HEK293 (cell line): Measurements from ENCODE around the gene FHAD1.

ENCODE experiments used
- CTCF ChIA-PET: fragments of 350-600 bp; formaldehyde crosslinking; extraction: SDS; loops from one replicate; lab custom pipeline; 2021; ENCODE audit warnings: antibody characterized with exemption; lab: Yijun Ruan, JAX
- POLR2A ChIA-PET: fragments of 300-600 bp; formaldehyde crosslinking; extraction: SDS; loops from one replicate; lab custom pipeline; 2020; ENCODE audit warnings: antibody characterized with exemption, inconsistent platforms; lab: Yijun Ruan, JAX
- H3K27ac ChIP-seq: fragments of 200-500 bp; sonication (Bioruptor generic); 2 replicates; pipeline ENCODE4 v1.5.1; 2014; ENCODE audit warnings: low read depth, low read length, control low read depth, inconsistent platforms; ENCODE audit errors: extremely low read depth
- H3K36me3 ChIP-seq, 2 experiments: fragments of 200-500 bp in 1 of 2; sonication (Bioruptor generic) in 1 of 2; 1 replicate in 1 of 2; 2 replicates in 1 of 2; pipeline ENCODE4 v1.5.1; 2014 to 2017; ENCODE audit warnings: inconsistent platforms in 2 of 2, low read length in 2 of 2; ENCODE audit not compliant: control insufficient read depth in 2 of 2, insufficient read depth in 1 of 2
- H3K4me1 ChIP-seq: fragments of 200-500 bp; sonication (Bioruptor generic); 2 replicates; pipeline ENCODE4 v1.5.1; 2014; ENCODE audit warnings: mild to moderate bottlenecking, low read length, inconsistent platforms; ENCODE audit not compliant: control insufficient read depth, insufficient read depth
- H3K4me3 ChIP-seq: 2 replicates; pipeline ENCODE4 v1.5.1; 2011; ENCODE audit warnings: low read depth, mild to moderate bottlenecking, control low read depth, low read length, moderate library complexity
- H3K9me3 ChIP-seq: fragments of 200-500 bp; sonication (Bioruptor generic); 2 replicates; pipeline ENCODE4 v1.5.1; 2014; ENCODE audit warnings: low read depth, low read length, inconsistent platforms; ENCODE audit not compliant: control insufficient read depth, insufficient read depth
- GLI2 ChIP-seq: fragments of 450-650 bp; formaldehyde crosslinking; IDR thresholded peaks from 2 replicates; pipeline ENCODE4; 2017; ENCODE audit warnings: missing biosample characterization, missing genetic modification characterization, low read depth, borderline replicate concordance
- KLF8 ChIP-seq: fragments of 450-650 bp; formaldehyde crosslinking; IDR thresholded peaks from 2 replicates; pipeline ENCODE4 v1.5.1; 2016; ENCODE audit warnings: missing biosample characterization, missing genetic modification characterization
- MZF1 ChIP-seq: fragments of 450-650 bp; formaldehyde crosslinking; IDR thresholded peaks from 2 replicates; pipeline ENCODE4 v1.5.1; 2017; ENCODE audit warnings: missing biosample characterization, missing genetic modification characterization, borderline replicate concordance
- RBAK ChIP-seq: fragments of 450-650 bp; formaldehyde crosslinking; IDR thresholded peaks from 2 replicates; pipeline ENCODE4 v1.5.1; 2016; ENCODE audit warnings: missing biosample characterization, missing genetic modification characterization
- SP7 ChIP-seq: fragments of 450-650 bp; formaldehyde crosslinking; IDR thresholded peaks from 2 replicates; pipeline ENCODE4 v1.5.1; 2016; ENCODE audit warnings: missing biosample characterization, missing genetic modification characterization
- WT1 ChIP-seq: fragments of 450-650 bp; formaldehyde crosslinking; IDR thresholded peaks from 2 replicates; pipeline ENCODE4 v1.5.1; 2016; ENCODE audit warnings: missing biosample characterization, missing genetic modification characterization
- ZBTB17 ChIP-seq: fragments of 450-650 bp; formaldehyde crosslinking; IDR thresholded peaks from 2 replicates; pipeline ENCODE4 v1.5.1; 2016; ENCODE audit warnings: missing biosample characterization, missing genetic modification characterization
- ZBTB8A ChIP-seq: fragments of 450-650 bp; formaldehyde crosslinking; IDR thresholded peaks from 2 replicates; pipeline ENCODE4 v1.5.1; 2016; ENCODE audit warnings: missing biosample characterization, missing genetic modification characterization
- ZFP3 ChIP-seq: fragments of 450-650 bp; formaldehyde crosslinking; IDR thresholded peaks from 2 replicates; pipeline ENCODE4 v1.5.1; 2016; ENCODE audit warnings: low read depth, missing biosample characterization, missing genetic modification characterization
- ZNF138 ChIP-seq: fragments of 450-650 bp; formaldehyde crosslinking; IDR thresholded peaks from 2 replicates; pipeline ENCODE4 v1.5.1; 2016; ENCODE audit warnings: missing biosample characterization, missing genetic modification characterization, borderline replicate concordance
- ZNF157 ChIP-seq: fragments of 450-650 bp; formaldehyde crosslinking; IDR thresholded peaks from 2 replicates; pipeline ENCODE4 v1.5.1; 2016; ENCODE audit warnings: missing biosample characterization, missing genetic modification characterization
- ZNF239 ChIP-seq: fragments of 450-650 bp; formaldehyde crosslinking; IDR thresholded peaks from 2 replicates; pipeline ENCODE4 v1.5.1; 2016; ENCODE audit warnings: missing biosample characterization, missing genetic modification characterization
- ZNF248 ChIP-seq: fragments of 450-650 bp; formaldehyde crosslinking; IDR thresholded peaks from 2 replicates; pipeline ENCODE4 v1.5.1; 2017; ENCODE audit warnings: missing biosample characterization, missing genetic modification characterization
- ZNF521 ChIP-seq: fragments of 450-650 bp; formaldehyde crosslinking; IDR thresholded peaks from 2 replicates; pipeline ENCODE4 v1.5.1; 2017; ENCODE audit warnings: missing biosample characterization, mild to moderate bottlenecking, missing genetic modification characterization
- ZNF596 ChIP-seq: fragments of 450-650 bp; IDR thresholded peaks from 2 replicates; pipeline ENCODE4 v1.5.0; 2018; ENCODE audit warnings: missing biosample characterization, mild to moderate bottlenecking, missing genetic modification characterization, moderate library complexity
- ZNF660 ChIP-seq: fragments of 450-650 bp; IDR thresholded peaks from 2 replicates; pipeline ENCODE4 v1.5.1; 2018; ENCODE audit warnings: missing biosample characterization, mild to moderate bottlenecking, missing genetic modification characterization
- ZNF677 ChIP-seq: fragments of 450-650 bp; IDR thresholded peaks from 2 replicates; pipeline ENCODE4 v1.5.0; 2018; ENCODE audit warnings: missing biosample characterization, mild to moderate bottlenecking, missing genetic modification characterization, moderate library complexity
- ZNF76 ChIP-seq: fragments of 450-650 bp; formaldehyde crosslinking; IDR thresholded peaks from 2 replicates; pipeline ENCODE4; 2016; ENCODE audit warnings: low read depth, missing biosample characterization, missing genetic modification characterization, borderline replicate concordance
- ZNF768 ChIP-seq: fragments of 450-650 bp; formaldehyde crosslinking; IDR thresholded peaks from 2 replicates; pipeline ENCODE4 v1.5.1; 2018; ENCODE audit warnings: missing biosample characterization, mild to moderate bottlenecking, missing genetic modification characterization
- TF ChIP-seq, protein P1 (sequence below): fragments of 450-650 bp; formaldehyde crosslinking; IDR thresholded peaks from 2 replicates; pipeline ENCODE4 v1.5.1; 2017; ENCODE audit warnings: missing biosample characterization, missing genetic modification characterization
- TF ChIP-seq, protein P2 (sequence below): fragments of 450-650 bp; formaldehyde crosslinking; IDR thresholded peaks from 2 replicates; pipeline ENCODE4 v1.5.1; 2017; ENCODE audit warnings: missing biosample characterization, missing genetic modification characterization
- TF ChIP-seq, protein P3 (sequence below): fragments of 450-650 bp; formaldehyde crosslinking; IDR thresholded peaks from 2 replicates; pipeline ENCODE4 v1.5.1; 2016; ENCODE audit warnings: missing biosample characterization, missing genetic modification characterization
- TF ChIP-seq, protein P4 (sequence below): fragments of 450-650 bp; formaldehyde crosslinking; IDR thresholded peaks from 2 replicates; pipeline ENCODE4 v1.5.1; 2016; ENCODE audit warnings: missing biosample characterization, missing genetic modification characterization

FHAD1 gene

DNA sequence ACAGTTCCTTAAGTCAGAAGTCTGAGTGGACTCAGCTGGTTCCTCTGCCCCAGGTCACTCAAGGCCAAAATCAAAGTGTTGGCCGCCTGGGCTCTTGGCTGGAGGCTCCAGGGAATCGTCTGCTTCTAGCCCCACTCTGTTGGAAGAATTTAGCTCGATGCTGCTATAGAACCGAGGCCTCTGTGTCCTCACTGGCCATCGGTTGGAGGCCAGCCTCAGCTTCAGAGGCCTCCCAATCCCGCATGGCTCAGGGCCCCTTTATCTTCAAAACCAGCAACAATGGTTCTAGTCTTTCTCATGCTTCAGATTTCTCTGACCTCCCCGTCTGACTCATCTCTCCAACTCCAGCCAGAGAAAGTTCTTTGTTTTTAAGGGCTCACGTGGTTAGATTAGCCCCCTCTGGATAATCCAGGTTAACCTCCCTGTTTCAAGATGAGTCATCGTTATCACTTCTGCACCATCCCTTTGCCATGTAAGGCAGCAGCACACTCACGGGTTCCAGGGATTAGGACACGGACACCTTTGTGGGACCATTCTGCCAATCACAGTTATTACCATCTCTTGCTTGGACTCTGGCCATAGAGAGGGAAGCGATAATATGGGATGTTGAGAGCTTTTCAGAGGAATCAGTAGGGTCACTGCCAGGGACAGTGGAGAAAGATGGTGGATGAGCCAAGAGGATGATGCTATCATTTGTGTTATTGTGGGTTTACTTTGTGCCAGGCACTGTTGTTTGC lies 13.6 kb downstream of the FHAD1 start (continued):
- TF ChIP-seq, protein P1, sequence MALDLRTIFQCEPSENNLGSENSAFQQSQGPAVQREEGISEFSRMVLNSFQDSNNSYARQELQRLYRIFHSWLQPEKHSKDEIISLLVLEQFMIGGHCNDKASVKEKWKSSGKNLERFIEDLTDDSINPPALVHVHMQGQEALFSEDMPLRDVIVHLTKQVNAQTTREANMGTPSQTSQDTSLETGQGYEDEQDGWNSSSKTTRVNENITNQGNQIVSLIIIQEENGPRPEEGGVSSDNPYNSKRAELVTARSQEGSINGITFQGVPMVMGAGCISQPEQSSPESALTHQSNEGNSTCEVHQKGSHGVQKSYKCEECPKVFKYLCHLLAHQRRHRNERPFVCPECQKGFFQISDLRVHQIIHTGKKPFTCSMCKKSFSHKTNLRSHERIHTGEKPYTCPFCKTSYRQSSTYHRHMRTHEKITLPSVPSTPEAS: no peak
- TF ChIP-seq ZNF660 (tag by site-specific recombination) (peak; percentile 49; the same call in 1 of the 2 replicates), ZNF239 (tag by site-specific recombination) (no peak), WT1 (tag by site-specific recombination) (peak; percentile 82), ZNF677 (tag by site-specific recombination) (no peak)

DNA sequence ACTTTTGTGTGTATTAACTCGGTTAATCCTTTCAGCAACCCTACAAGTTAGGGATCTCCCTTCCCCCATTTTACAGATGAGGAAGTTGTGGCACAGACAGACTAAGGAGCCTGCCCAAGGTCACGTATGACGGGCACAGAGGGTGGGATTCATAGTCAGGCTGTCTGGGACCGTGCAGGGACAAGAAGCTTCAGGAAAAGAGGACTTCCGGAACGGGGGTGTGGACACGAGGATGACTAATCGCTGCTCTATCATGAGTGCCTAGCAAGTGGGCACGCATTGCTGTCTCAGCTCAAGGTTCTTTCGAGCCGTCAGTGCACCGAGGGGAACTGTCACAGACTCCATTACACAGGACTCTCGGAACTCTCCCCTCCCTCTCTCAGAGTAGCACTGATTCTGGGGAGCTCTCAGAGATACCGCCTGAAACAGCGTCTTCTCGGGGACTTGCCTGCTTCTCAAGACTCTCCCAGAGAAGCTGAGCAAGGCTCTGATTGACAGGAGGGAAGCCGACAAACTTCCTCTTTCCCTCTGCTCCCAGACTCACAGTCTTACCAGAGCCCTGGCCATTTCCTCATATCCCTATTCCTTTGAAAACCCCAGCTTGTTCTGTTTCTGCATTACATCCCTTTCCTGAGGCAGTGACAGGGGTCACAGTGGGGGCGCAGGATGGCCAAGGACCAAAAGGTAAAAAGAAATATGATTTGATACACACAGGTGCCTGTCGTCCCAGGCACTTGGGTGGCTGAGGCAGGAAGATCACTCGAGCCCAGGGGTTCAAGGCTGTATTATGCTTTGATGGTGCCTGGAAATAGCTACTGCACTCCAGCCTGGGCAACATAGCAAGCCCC lies 14.4 kb downstream of the FHAD1 start:
- ChIA-PET CTCF (interaction anchor here (1.5 to 2.4 kb wide), 3 partner anchors 11 to 109 kb away, joined by 3 to 14 read pairs (median 5); no protein-coding TSS in a partner anchor), POLR2A (no interaction called here)
- no peak overlapping the region for H3K27ac ChIP-seq

DNA sequence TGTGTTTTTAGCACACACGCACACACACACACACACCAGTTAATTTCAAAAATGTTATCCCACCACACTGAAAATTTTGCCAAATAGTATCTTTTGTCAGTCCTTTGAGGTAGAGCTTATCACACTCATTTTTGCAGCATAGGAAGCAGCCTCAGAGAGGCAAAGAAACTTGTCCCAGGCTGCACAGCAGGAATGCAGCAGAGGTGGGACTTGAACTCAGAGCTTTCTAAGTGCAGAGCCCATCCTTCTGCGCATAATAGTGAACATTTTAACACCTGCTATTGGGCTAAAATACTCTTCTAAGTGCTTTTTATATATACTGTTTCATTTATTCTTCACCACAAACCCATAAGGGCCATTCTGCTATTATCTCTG lies 15.0 kb downstream of the FHAD1 start:
- Histone ChIP-seq H3K36me3 (no peaks in the 10 kb centered on the region), H3K4me3 (no peak overlapping the region), H3K4me1 (no peaks in the 10 kb centered on the region), H3K9me3 (no peaks in the 10 kb centered on the region; the same call in 1 of the 2 replicates), H3K27ac (no peak overlapping the region)
- POLR2A ChIA-PET: no interaction called here
- CTCF ChIA-PET: interaction anchor here (0.7 to 2.4 kb wide), 3 partner anchors 10 to 109 kb away, joined by 3 to 14 read pairs (median 5); no protein-coding TSS in a partner anchor
- TF ChIP-seq ZNF248 (tag by site-specific recombination) (no peak), ZFP3 (tag by site-specific recombination) (no peak), RBAK (tag by site-specific recombination) (no peak), ZNF768 (tag by site-specific recombination) (peak; percentile 62; the same call in 1 of the 2 replicates)

More for the DNA sequence above, 14.4 kb downstream of the FHAD1 start:
- Histone ChIP-seq H3K9me3 (no peaks in the 10 kb centered on the region; the same call in 1 of the 2 replicates), H3K4me1 (no peaks in the 10 kb centered on the region), H3K36me3 (no peaks in the 10 kb centered on the region), H3K4me3 (no peak overlapping the region)
- TF ChIP-seq GLI2 (tag by site-specific recombination) (no peak), SP7 (tag by site-specific recombination) (no peak), ZNF157 (tag by site-specific recombination) (no peak), ZBTB17 (tag by site-specific recombination) (peak; percentile 50), ZBTB8A (tag by site-specific recombination) (no peak), ZNF521 (no peak)
- TF ChIP-seq, protein P2, sequence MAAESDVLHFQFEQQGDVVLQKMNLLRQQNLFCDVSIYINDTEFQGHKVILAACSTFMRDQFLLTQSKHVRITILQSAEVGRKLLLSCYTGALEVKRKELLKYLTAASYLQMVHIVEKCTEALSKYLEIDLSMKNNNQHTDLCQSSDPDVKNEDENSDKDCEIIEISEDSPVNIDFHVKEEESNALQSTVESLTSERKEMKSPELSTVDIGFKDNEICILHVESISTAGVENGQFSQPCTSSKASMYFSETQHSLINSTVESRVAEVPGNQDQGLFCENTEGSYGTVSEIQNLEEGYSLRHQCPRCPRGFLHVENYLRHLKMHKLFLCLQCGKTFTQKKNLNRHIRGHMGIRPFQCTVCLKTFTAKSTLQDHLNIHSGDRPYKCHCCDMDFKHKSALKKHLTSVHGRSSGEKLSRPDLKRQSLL: peak; percentile 32; the same call in 1 of the 2 replicates

DNA sequence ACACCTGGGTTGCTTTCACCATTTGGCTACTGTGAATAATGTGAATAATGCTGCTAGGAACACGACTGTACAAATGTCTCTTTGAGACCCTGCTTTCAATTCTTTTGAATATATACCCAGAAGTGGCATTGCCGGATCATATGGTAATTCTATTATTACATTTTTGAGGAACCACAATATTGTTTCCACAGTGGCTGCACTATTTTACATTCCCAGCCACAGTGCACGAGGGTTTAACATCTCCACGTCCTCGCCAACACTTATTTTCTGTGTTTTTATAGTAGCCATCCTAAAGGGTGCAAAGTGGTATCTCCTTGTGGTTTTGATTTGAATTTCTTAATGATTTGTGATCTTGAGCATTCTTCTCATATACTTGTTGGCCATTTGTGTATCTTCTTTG lies 15.7 kb downstream of the FHAD1 start:
- ChIA-PET CTCF (interaction anchor here (0.6 to 2.4 kb wide), 4 partner anchors 10 to 110 kb away, joined by 3 to 14 read pairs (median 4); no protein-coding TSS in a partner anchor), POLR2A (interaction anchor here (0.7 kb wide), 1 partner anchor 475 kb away, joined by 7 read pairs; no protein-coding TSS in a partner anchor)
- TF ChIP-seq, protein P3, sequence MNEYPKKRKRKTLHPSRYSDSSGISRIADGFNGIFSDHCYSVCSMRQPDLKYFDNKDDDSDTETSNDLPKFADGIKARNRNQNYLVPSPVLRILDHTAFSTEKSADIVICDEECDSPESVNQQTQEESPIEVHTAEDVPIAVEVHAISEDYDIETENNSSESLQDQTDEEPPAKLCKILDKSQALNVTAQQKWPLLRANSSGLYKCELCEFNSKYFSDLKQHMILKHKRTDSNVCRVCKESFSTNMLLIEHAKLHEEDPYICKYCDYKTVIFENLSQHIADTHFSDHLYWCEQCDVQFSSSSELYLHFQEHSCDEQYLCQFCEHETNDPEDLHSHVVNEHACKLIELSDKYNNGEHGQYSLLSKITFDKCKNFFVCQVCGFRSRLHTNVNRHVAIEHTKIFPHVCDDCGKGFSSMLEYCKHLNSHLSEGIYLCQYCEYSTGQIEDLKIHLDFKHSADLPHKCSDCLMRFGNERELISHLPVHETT: no peak
- TF ChIP-seq, protein P4, sequence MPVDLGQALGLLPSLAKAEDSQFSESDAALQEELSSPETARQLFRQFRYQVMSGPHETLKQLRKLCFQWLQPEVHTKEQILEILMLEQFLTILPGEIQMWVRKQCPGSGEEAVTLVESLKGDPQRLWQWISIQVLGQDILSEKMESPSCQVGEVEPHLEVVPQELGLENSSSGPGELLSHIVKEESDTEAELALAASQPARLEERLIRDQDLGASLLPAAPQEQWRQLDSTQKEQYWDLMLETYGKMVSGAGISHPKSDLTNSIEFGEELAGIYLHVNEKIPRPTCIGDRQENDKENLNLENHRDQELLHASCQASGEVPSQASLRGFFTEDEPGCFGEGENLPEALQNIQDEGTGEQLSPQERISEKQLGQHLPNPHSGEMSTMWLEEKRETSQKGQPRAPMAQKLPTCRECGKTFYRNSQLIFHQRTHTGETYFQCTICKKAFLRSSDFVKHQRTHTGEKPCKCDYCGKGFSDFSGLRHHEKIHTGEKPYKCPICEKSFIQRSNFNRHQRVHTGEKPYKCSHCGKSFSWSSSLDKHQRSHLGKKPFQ (tag by site-specific recombination): no peak
- no peak for TF ChIP-seq ZNF596
- TF ChIP-seq ZNF76 (tag by site-specific recombination): no peak
- no peak for TF ChIP-seq KLF8
- TF ChIP-seq ZNF138 (tag by site-specific recombination): no peak
- no peak for TF ChIP-seq MZF1 (tag by site-specific recombination)

More for the DNA sequence above, 15.7 kb downstream of the FHAD1 start:
- Histone ChIP-seq H3K27ac (no peak overlapping the region), H3K9me3 (no peaks in the 10 kb centered on the region; the same call in 1 of the 2 replicates), H3K36me3 (no peaks in the 10 kb centered on the region), H3K4me1 (no peaks in the 10 kb centered on the region), H3K4me3 (no peak overlapping the region)
